HG02852 (cell line): ENCODE data around the gene GFOD2.

Source experiments
- ATAC-seq: cut with Tn5 transposase; IDR thresholded peaks from one replicate; pipeline ENCODE4 v1.9.1; 2021; ENCODE audit warnings: mild to moderate bottlenecking, moderate library complexity; ENCODE audit not compliant: unreplicated experiment

The GFOD2 gene

GRCh38 chr16:67673712-67674580 is 45.2 kb downstream of the GFOD2 start:
- ATAC-seq, result no peak

GRCh38 chr16:67672739-67673662 is 46.1 kb downstream of the GFOD2 start:
- ATAC-seq, result no peak

- no peak for ATAC-seq
Observed at GRCh38 chr16:67672306-67672705, 46.8 kb downstream of the GFOD2 start.

GRCh38 chr16:67669499-67670101 is 49.5 kb downstream of the GFOD2 start:
- ATAC-seq, result no peak

GRCh38 chr16:67668495-67669157 is 50.5 kb downstream of the GFOD2 start:
- ATAC-seq, result no peak

- ATAC-seq, result peak; percentile 77
Observed at GRCh38 chr16:67667817-67668494, 51.2 kb downstream of the GFOD2 start.

- no peak for ATAC-seq
Observed at GRCh38 chr16:67667453-67667816, 51.7 kb downstream of the GFOD2 start.

GRCh38 chr16:67666559-67667452 is 52.3 kb downstream of the GFOD2 start, which contains the start of the genes C16orf86 and ENKD1:
Gene C16orf86, plus strand, starts transcription at chr16:67666814. Its CDS starts 157 bp downstream, at chr16:67666971.
Gene ENKD1, minus strand, starts transcription at chr16:67666750. Its CDS starts 308 bp downstream, at chr16:67666442.
- peak; percentile 55 for ATAC-seq

GRCh38 chr16:67666032-67666551 is 53.0 kb downstream of the GFOD2 start:
- ATAC-seq, result peak; percentile 18

- no peak for ATAC-seq
Observed at GRCh38 chr16:67665598-67665997, 53.5 kb downstream of the GFOD2 start.

GRCh38 chr16:67664871-67665270 is 54.2 kb downstream of the GFOD2 start:
- no peak for ATAC-seq

- no peak for ATAC-seq
Observed at GRCh38 chr16:67664258-67664657, 54.9 kb downstream of the GFOD2 start.

GRCh38 chr16:67663877-67664222 is 55.3 kb downstream of the GFOD2 start:
- no peak for ATAC-seq

GRCh38 chr16:67663151-67663876 is 55.8 kb downstream of the GFOD2 start:
- no peak for ATAC-seq

- no peak for ATAC-seq
Observed at GRCh38 chr16:67662653-67663010, 56.5 kb downstream of the GFOD2 start.

GRCh38 chr16:67661886-67662652 is 57.0 kb downstream of the GFOD2 start:
- ATAC-seq, result no peak

- peak; percentile 1 for ATAC-seq
Observed at GRCh38 chr16:67661101-67661761, 57.9 kb downstream of the GFOD2 start.
